ENCODE results near the gene DND1. TPM values are rescaled to one million over a fixed set of nuclear protein-coding genes. Genes with fewer than 3 reads are reported as not detected.
"Not testable (repeated sequence)": the region's sequence is repeated elsewhere in the genome, so short reads cannot be mapped to it uniquely, and the experiment has no call there.

Gene DND1
- total RNA-seq, 1 donor from 2014 or later, result not detected

DNA sequence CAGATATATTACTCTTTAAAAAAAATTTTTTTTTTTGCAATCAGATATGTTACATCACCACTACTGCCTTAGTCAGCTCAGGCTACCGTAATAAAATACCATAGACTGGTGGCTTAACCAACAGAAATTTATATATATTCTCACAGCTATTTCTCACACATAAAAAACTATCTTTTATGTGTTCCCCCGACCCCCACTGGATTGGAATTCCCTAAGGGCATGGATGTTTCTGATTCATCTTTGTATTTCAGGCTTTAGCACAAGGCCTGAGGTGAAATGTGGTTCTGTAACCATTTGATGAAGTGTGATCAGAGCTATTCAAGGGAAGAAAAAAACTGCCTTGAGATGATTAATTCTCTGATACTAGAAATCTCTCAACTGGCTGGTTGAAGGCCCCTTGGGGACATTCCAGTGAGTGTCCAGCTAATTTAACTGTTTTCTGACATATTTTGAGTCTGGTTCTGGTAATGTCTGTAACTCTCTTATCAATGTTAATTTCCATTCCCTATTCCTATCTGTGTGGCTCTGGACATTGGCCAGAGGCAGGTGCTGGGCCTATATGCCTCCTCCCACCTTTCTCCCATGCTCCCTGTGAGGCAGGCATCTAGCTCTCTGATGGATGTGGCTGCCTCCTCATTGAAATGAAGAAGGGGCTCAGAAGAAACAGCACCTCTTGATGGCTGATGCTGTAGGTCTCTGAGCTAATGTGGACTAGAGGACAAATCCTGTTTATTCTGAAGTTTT lies 42.9 kb downstream of the DND1 start:
- DNase-seq, result no peak

DNA sequence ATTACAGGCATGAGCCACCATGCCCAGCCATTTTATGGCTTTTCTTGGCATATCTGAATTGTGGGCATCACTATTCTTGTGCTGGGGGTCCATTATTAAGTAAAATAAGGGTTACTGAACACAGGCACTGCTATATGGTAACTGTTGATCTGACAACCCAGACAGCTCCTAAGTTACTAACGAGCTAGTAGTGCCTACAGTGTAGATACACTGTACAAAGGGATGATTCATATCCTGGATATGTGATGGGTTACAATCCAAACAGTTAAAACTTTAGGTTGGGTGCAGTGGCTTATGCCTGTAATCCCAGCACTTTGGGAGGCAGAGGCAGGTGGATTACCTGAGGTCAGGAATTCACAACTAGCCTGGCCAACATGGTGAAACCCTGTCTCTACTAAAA lies 44.7 kb downstream of the DND1 start:
- DNase-seq, result no peak

DNA sequence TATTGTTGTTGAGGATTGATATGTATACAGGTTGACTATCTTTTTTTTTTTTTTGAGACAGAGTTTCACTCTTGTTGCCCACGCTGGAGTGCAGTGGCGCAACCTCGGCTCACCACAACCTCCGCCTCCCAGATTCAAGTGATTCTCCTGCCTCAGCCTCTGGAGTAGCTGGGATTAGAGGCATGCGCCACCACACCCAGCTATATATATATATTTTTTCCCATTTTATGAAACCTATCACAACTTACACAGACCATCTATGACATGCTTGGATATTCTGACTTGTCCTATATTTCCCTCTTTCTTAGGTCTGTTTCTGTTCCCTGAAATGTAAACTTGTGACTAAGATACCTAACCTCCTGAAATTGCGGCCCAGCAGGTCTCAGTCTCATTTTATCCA lies 45.4 kb downstream of the DND1 start:
- DNase-seq, result no peak

DNA sequence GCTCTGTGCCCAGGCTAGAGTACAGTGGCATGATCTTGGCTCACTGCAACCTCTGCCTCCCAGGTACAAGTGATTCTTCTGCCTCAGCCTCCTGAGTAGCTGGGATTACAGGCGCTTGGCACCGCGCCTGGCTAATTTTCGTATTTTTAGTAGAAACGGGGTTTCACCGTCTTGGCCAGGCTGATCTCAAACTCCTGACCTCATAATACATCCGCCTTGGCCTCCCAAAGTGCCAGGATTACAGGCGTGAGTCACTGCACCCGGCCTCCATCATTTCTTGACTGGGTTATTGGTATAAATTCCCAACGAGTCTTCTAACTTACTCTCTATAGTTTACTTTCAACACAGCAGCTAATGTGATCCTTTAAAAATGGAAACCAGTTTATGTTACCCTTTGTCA lies 48.5 kb downstream of the DND1 start:
- not testable (repeated sequence) for DNase-seq

DNA sequence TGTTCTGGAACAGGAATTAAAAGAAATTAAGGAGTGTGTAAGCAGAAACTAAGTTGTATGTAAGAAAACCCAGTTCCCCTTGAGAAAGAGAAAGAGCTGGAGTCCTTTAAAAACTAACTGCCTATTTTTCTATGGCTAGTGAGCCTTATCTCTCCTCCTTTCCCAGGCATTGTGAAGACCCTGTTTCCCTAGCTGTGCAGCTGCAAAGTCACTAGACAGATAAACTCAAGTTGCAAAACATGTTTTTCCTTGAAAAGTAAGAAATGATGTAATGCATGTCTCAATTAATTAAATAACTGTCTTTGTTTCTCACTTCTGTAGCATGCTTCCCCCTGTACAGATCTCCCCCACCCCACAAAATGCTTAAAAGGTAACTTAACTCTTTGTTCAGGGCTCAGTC lies 50.3 kb downstream of the DND1 start:
- DNase-seq, result not testable (repeated sequence)

DNA sequence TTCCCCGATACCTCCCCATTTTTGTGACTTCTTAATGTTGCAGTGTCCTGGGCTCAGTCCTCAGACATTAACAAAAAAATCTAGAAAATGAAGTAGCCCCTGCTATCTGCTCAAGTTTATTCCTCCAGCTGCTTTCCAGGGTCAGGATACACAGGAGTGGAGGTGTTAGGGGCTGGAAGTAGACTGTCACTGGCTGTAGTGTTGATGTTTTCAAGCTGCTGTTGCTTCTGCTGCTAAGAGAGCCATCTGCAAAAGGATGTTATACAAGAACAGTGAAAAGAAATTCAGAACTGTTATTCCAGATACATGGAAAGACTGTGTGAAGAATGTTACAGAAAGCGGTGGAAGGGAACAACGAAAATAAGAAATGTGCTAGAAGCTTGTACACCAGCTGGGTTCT lies 51.1 kb downstream of the DND1 start:
- no peak for DNase-seq

Small RNA genes within 50 kb of the gene (small RNA-seq; reads per million reads assigned to genes)
- 12.6 reads per million, percentile 94 among the genes with 10 or more reads in this experiment for gene VTRNA1-1 (ENCODE audit: low replicate concordance)
- gene VTRNA1-2 (ENCODE audit: low replicate concordance), result 0.32 reads per million, percentile 56 among the genes with 10 or more reads in this experiment

Other genes starting within 250 kb of the DND1 start
- not detected for gene EIF4EBP3, start 125.9 kb downstream of the DND1 start, total RNA-seq
- gene SRA1, start 116.1 kb downstream of the DND1 start, total RNA-seq, result 18.9 TPM
- gene APBB3, start 109.0 kb downstream of the DND1 start, total RNA-seq, result 32.6 TPM
- gene SLC35A4, start 108.7 kb downstream of the DND1 start, total RNA-seq, result 9.7 TPM
- gene CD14, start 40.4 kb downstream of the DND1 start, total RNA-seq, result 15.7 TPM
- gene TMCO6, start 34.1 kb downstream of the DND1 start, total RNA-seq, result 17.8 TPM
- gene NDUFA2, start 25.9 kb downstream of the DND1 start, total RNA-seq, result 27.7 TPM
- 93.7 TPM for gene IK, start 25.7 kb downstream of the DND1 start, total RNA-seq
- gene WDR55, start 8.7 kb downstream of the DND1 start, total RNA-seq, result 16.9 TPM
- gene HARS1, start 17.8 kb upstream of the DND1 start, total RNA-seq, result 42.1 TPM
- gene HARS2, start 17.9 kb upstream of the DND1 start, total RNA-seq, result 24.8 TPM
- gene ZMAT2, start 26.9 kb upstream of the DND1 start, total RNA-seq, result 27.5 TPM
- not detected for gene PCDHA1, start 112.6 kb upstream of the DND1 start, total RNA-seq
- 0.72 TPM for gene PCDHA2, start 121.3 kb upstream of the DND1 start, total RNA-seq
- 0.10 TPM for gene PCDHA3, start 127.5 kb upstream of the DND1 start, total RNA-seq
- gene PCDHA4, start 133.5 kb upstream of the DND1 start, total RNA-seq, result 1.4 TPM
- gene PCDHA5, start 148.0 kb upstream of the DND1 start, total RNA-seq, result 0.41 TPM
- gene PCDHA6, start 154.4 kb upstream of the DND1 start, total RNA-seq, result 0.82 TPM
- 0.21 TPM for gene PCDHA7, start 160.7 kb upstream of the DND1 start, total RNA-seq
- gene PCDHA8, start 167.6 kb upstream of the DND1 start, total RNA-seq, result not detected
- gene PCDHA9, start 174.8 kb upstream of the DND1 start, total RNA-seq, result 0.10 TPM
- 0.21 TPM for gene PCDHA10, start 182.3 kb upstream of the DND1 start, total RNA-seq
- gene PCDHA11, start 195.4 kb upstream of the DND1 start, total RNA-seq, result 0.51 TPM
- 0.10 TPM for gene PCDHA12, start 201.7 kb upstream of the DND1 start, total RNA-seq
- gene PCDHA13, start 208.5 kb upstream of the DND1 start, total RNA-seq, result 0.31 TPM

Measured in tongue (tissue), 3 donors.